K562 (cell line): ENCODE data around the gene SCPEP1.
"Not testable (repeated sequence)": the region's sequence is repeated elsewhere in the genome, so short reads cannot be mapped to it uniquely, and the experiment has no call there.

Experiments used
- CBX8 ChIP-seq: fragments of 200-600 bp; sonication (generic); IDR thresholded peaks from 2 replicates; pipeline ENCODE4 v1.6.1; 2012; ENCODE audit warnings: borderline replicate concordance, mixed run types, low read depth, mild to moderate bottlenecking, moderate library complexity, mixed read lengths, low read length, control low read depth, inconsistent platforms; ENCODE audit not compliant: poor library complexity, severe bottlenecking; ENCODE audit errors: extremely low read depth
- MEF2A ChIP-seq: IDR thresholded peaks from 2 replicates; pipeline ENCODE4 v1.6.1; 2011; ENCODE audit warnings: low read depth, mild to moderate bottlenecking, low read length, moderate library complexity; ENCODE audit not compliant: control insufficient read depth
- NFE2 ChIP-seq: IDR thresholded peaks from 2 replicates; pipeline ENCODE4 v1.6.1; 2014; ENCODE audit warnings: antibody characterized with exemption, low read depth
- RERE ChIP-seq: sonication (generic); formaldehyde crosslinking; IDR thresholded peaks from 2 replicates; pipeline ENCODE4 v1.8.0; 2023; ENCODE audit warnings: missing genetic modification reagents, mild to moderate bottlenecking, borderline replicate concordance
- ZNF263 ChIP-seq: sonication (generic); formaldehyde crosslinking; IDR thresholded peaks from 2 replicates; pipeline ENCODE4 v1.8.0; 2022; ENCODE audit warnings: mild to moderate bottlenecking, missing genetic modification reagents, borderline replicate concordance
- TF ChIP-seq, protein P1 (sequence below): sonication (generic); formaldehyde crosslinking; IDR thresholded peaks from 2 replicates; pipeline ENCODE4 v1.8.0; 2022; ENCODE audit warnings: missing genetic modification reagents, mild to moderate bottlenecking, moderate library complexity, borderline replicate concordance

- not testable (repeated sequence) for TF ChIP-seq CBX8; NFE2; MEF2A; ZNF263 (CRISPR knock-in tag); RERE (CRISPR knock-in tag)
- TF ChIP-seq, protein P1, sequence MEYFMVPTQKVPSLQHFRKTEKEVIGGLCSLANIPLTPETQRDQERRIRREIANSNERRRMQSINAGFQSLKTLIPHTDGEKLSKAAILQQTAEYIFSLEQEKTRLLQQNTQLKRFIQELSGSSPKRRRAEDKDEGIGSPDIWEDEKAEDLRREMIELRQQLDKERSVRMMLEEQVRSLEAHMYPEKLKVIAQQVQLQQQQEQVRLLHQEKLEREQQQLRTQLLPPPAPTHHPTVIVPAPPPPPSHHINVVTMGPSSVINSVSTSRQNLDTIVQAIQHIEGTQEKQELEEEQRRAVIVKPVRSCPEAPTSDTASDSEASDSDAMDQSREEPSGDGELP (CRISPR knock-in tag), result not testable (repeated sequence)
These were observed 39.7 kb upstream of the SCPEP1 start for GRCh38 chr17:56938206-56938605.
